ENCODE results near the gene ATP23.

GRCh38 chr12:57990241-57990883, 49.0 kb downstream of the ATP23 start:
- TF ChIP-seq CTCF (IDR thresholded peaks at IDR 0.05; ENCODE audit: low read depth, low read length) (no peak), EZH2phosphoT487 (IDR thresholded peaks at IDR 0.05; ENCODE audit: low read depth) (no peak)

Data from OCI-LY3 (cell line).